ENCODE measurements around the gene GABRE.

GABRE gene

GRCh38 chrX:151970027-151970426 is 4.4 kb downstream of the GABRE start:
- no peaks in the 10 kb centered on the region for H4K20me1 ChIP-seq (ENCODE audit: insufficient read depth, low read length)
- H2AFZ ChIP-seq (ENCODE audit: low read length) = no peak overlapping the region
- no peak overlapping the region for H3K27ac ChIP-seq (ENCODE audit: low read length)
- H3K9me2 ChIP-seq (replicated peaks; ENCODE audit: insufficient read depth, low read length) = no peaks in the 10 kb centered on the region
- H3K4me1 ChIP-seq (ENCODE audit: low read length) = no peaks in the 10 kb centered on the region
- no peaks in the 10 kb centered on the region for H3K27me3 ChIP-seq (replicated peaks; ENCODE audit: insufficient read depth, low read length)
- DNase-seq = no peak
- H3K4me3 ChIP-seq (ENCODE audit: low read length) = no peak overlapping the region
- H3K4me2 ChIP-seq (ENCODE audit: low read depth, low read length) = no peak overlapping the region
- no peaks in the 10 kb centered on the region for H3F3A ChIP-seq (ENCODE audit: insufficient read depth, low read length)
- H3K36me3 ChIP-seq (replicated peaks; ENCODE audit: insufficient read depth, low read length) = no peaks in the 10 kb centered on the region
- TF ChIP-seq EZH2 (optimal IDR thresholded peaks at IDR 0.05; ENCODE audit: low read depth, low read length) = no peak
- TF ChIP-seq CTCF (IDR thresholded peaks at IDR 0.05; ENCODE audit: low read length) = no peak
- no peak for TF ChIP-seq EZH2phosphoT487 (IDR thresholded peaks at IDR 0.05; ENCODE audit: low read length)
- H3K9me3 ChIP-seq (replicated peaks; ENCODE audit: insufficient read depth, low read length) = no peaks in the 10 kb centered on the region
- no peaks in the 10 kb centered on the region for H3K79me2 ChIP-seq (ENCODE audit: low read length)
- H3K9ac ChIP-seq (ENCODE audit: low read length) = no peak overlapping the region

- H3K4me2 ChIP-seq (ENCODE audit: low read depth, low read length) = no peak overlapping the region
- H3F3A ChIP-seq (ENCODE audit: insufficient read depth, low read length) = no peaks in the 10 kb centered on the region
- no peak for TF ChIP-seq EZH2phosphoT487 (IDR thresholded peaks at IDR 0.05; ENCODE audit: low read length)
- TF ChIP-seq CTCF (IDR thresholded peaks at IDR 0.05; ENCODE audit: low read length) = no peak
- TF ChIP-seq EZH2 (optimal IDR thresholded peaks at IDR 0.05; ENCODE audit: low read depth, low read length) = no peak
- H3K4me1 ChIP-seq (ENCODE audit: low read length) = no peaks in the 10 kb centered on the region
- no peaks in the 10 kb centered on the region for H3K27me3 ChIP-seq (replicated peaks; ENCODE audit: insufficient read depth, low read length)
- H3K36me3 ChIP-seq (replicated peaks; ENCODE audit: insufficient read depth, low read length) = no peaks in the 10 kb centered on the region
- no peaks in the 10 kb centered on the region for H4K20me1 ChIP-seq (ENCODE audit: insufficient read depth, low read length)
- no peak overlapping the region for H3K4me3 ChIP-seq (ENCODE audit: low read length)
- H3K9me3 ChIP-seq (replicated peaks; ENCODE audit: insufficient read depth, low read length) = no peaks in the 10 kb centered on the region
- no peak for DNase-seq
- no peaks in the 10 kb centered on the region for H3K79me2 ChIP-seq (ENCODE audit: low read length)
- H2AFZ ChIP-seq (ENCODE audit: low read length) = no peak overlapping the region
- no peak overlapping the region for H3K9ac ChIP-seq (ENCODE audit: low read length)
- H3K9me2 ChIP-seq (replicated peaks; ENCODE audit: insufficient read depth, low read length) = no peaks in the 10 kb centered on the region
- H3K27ac ChIP-seq (ENCODE audit: low read length) = no peak overlapping the region
Observed at GRCh38 chrX:151966236-151966635, 8.2 kb downstream of the GABRE start.

GRCh38 chrX:151962034-151962433 is 12.4 kb downstream of the GABRE start:
- no peak for TF ChIP-seq EZH2phosphoT487 (IDR thresholded peaks at IDR 0.05; ENCODE audit: low read length)
- no peak for TF ChIP-seq EZH2 (optimal IDR thresholded peaks at IDR 0.05; ENCODE audit: low read depth, low read length)
- no peak for TF ChIP-seq CTCF (IDR thresholded peaks at IDR 0.05; ENCODE audit: low read length)
- no peaks in the 10 kb centered on the region for H3K9me3 ChIP-seq (replicated peaks; ENCODE audit: insufficient read depth, low read length)
- DNase-seq = no peak
- no peak overlapping the region for H3K4me3 ChIP-seq (ENCODE audit: low read length)
- H3K27ac ChIP-seq (ENCODE audit: low read length) = no peak overlapping the region
- H3K4me1 ChIP-seq (ENCODE audit: low read length) = no peaks in the 10 kb centered on the region
- no peak overlapping the region for H3K4me2 ChIP-seq (ENCODE audit: low read depth, low read length)
- H3K27me3 ChIP-seq (replicated peaks; ENCODE audit: insufficient read depth, low read length) = no peaks in the 10 kb centered on the region
- H3K79me2 ChIP-seq (ENCODE audit: low read length) = no peaks in the 10 kb centered on the region
- no peaks in the 10 kb centered on the region for H4K20me1 ChIP-seq (ENCODE audit: insufficient read depth, low read length)
- H3K9me2 ChIP-seq (replicated peaks; ENCODE audit: insufficient read depth, low read length) = no peaks in the 10 kb centered on the region
- no peaks in the 10 kb centered on the region for H3K36me3 ChIP-seq (replicated peaks; ENCODE audit: insufficient read depth, low read length)
- H2AFZ ChIP-seq (ENCODE audit: low read length) = no peak overlapping the region
- no peak overlapping the region for H3K9ac ChIP-seq (ENCODE audit: low read length)
- no peaks in the 10 kb centered on the region for H3F3A ChIP-seq (ENCODE audit: insufficient read depth, low read length)
